HG03196 (cell line): ENCODE results near the gene UQCRC1.

Experiments used
- ATAC-seq: cut with Tn5 transposase; IDR thresholded peaks from one replicate; pipeline ENCODE4 v1.9.1; 2021; ENCODE audit not compliant: unreplicated experiment

Gene UQCRC1

DNA sequence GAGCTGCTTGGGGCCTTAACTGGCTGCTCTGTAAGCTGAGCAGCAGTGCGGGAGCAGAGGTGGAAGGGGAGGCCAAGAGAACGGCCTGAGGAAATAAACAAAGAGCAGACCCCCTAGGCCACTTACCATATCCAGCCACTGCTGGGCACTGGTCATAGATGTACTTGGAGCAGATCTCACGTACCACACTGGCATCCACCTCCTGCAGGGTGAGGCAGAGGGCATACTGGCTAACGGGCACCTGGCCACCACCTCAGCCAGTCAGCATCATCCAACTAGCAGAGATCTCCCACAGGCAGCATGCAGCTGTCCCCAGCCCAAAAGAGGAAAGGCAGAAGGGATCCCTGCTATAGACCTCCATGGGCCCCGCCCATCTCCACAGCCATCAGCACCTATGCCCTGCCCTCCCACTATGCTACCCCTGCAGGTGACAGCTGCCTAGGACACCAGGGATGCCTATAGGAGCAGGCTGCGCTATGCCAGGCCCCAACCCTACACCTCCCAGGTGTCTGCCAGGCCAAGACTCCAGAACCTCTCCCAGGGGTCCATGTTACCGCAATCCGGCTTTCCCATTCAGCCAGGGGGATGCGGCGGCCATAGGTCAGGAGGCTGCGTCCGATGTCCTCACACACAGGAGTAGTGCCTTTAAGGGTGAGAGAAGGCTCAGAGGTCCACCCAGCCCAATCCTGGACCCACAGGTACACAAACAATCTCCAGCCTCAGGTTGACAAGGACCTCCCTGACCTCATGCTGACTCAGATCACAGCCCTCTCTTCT, 9.7 kb downstream of the UQCRC1 start:
- no peak for ATAC-seq

DNA sequence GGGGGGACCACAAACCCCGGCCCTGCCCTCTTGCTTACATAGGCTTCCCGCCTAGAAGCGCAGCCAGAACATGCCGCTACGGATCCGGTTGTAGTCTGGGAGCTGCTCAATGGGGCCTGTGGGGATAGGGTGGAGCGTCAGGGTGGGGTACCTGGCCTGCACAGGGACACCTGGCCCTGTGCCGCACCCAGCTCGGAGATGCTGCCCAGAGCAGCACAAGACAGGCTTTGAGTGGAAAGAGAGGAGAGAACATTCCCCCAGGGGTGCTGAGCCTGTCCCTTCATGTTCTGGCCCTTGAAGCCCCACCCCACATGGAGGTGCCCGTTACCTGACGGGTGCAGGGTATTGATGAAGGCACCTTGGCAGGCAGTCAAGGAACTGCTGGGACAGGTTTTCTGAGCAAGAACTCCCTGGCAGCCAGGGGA, 10.4 kb downstream of the UQCRC1 start:
- no peak for ATAC-seq

DNA sequence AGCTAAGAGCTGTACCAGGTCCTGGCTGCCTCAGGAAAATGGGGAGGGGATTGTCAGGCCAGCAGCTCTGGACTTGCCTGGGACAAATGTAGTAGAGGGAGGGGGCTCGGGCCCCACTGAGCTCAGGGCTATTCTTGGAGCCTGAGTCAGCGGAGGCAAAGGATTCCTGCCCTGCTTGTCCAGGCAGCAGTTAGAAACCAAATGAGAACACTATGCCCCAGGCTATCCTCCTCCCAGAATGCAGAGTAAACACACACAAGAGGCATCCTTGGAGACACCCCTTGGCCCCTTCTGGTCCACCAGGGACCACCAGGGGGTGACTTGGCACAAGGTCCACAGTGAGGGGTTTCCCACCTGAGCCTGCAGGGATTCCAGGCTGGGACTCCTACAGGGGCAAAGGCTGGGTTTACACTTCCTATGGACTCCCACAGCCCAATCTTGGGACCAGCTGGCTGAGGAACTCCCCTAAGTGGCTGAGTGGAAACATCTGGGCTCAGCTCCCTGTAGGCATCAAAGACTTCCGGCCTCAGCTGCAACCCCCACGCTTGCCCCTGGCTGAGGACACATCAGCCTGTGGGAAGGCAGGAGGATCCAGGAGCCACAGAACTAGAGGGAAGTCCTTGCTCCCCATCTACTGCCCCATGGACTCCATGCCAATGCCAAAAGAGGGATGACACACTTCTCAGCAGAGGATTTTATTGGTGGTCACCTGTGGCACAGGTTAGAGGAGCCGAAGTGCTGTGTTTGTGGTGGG, 10.9 kb downstream of the UQCRC1 start:
- no peak for ATAC-seq

DNA sequence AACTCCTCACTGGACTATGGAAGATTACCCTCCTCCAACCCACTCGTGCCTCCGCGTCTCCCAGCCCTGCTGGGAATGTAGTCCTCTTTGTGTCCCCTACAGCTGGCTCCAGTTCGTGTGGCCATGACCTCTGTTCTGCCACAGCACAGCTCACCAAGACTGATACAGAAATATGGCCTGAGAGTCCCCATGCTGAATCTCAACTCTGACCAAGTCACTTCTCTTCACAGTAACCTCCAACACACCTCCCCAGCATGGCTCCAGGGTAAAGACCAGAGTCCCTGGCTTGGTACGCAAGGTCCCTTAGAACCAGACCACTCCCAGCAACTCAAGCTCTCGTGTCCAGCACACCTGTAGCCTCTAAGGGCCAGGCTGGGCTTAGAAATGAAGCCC, 12.0 kb downstream of the UQCRC1 start:
- ATAC-seq: no peak

GRCh38 chr3:48596676-48597407, 12.6 kb downstream of the UQCRC1 start:
- ATAC-seq: no peak

- no peak for ATAC-seq
These were observed 13.3 kb downstream of the UQCRC1 start for GRCh38 chr3:48596157-48596556.

- no peak for ATAC-seq
These were observed 13.8 kb downstream of the UQCRC1 start for GRCh38 chr3:48595526-48596121.

DNA sequence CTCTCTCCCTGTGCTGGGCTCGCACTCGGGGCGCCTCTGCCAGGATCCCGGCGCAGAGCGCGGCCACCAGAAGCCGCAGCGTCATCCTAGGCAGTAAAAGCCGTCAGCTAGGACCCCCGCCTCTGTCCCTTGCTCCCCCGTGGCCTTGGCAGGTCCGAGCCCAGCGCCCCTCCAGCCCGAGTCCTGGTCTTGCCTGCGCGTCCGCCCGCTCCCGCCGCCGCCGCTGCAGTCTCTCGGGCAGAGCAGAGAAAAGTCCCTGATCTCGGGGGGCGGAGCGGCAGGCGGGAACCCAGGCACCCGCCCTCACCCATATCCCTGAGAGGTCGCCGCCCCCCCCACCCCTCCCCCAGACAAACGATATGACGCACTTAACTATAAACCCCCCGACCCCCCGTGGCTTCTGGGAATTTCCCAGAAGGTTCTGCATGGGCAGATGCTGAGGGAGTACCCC, 14.3 kb downstream of the UQCRC1 start, which contains the start of gene COL7A1:
Gene COL7A1, minus strand, starts transcription at position 255 of the 451 bp plus-strand sequence. Its CDS starts 170 bp downstream, at position 85.
- no peak for ATAC-seq

DNA sequence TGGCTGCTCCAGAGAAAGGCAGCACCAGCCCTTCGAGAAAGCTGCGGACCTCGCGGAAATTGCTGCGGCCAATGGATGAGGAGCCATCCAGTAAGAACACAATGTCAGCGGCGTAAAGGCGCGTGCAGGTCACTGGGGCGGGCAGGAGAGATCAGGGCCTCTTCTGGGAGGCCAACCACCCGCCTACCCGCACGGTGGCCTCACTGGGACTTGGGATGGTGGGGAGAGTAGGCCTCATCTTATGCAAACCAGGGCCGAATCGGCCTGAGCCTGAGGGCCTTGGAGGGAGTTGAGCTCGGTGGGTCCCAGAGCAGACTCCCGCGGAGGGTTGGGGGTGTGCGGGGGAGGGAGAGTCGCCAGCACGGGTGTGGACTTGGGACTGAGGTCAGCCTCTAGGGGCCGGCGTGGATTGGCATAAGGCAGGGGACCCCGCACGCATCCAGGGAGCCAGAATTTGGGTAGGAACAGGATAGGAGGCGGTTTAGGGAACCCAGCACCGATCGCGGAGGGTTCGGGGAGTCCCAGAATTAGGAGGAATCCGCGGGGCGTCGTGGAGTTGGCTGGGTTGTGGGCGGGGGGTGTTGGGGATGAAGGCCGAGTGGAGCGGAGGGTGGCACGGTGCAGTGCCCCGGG, 14.9 kb downstream of the UQCRC1 start:
- ATAC-seq: no peak

GRCh38 chr3:48593337-48593736, 16.1 kb downstream of the UQCRC1 start:
- no peak for ATAC-seq

- ATAC-seq: no peak
These were observed 16.8 kb downstream of the UQCRC1 start for GRCh38 chr3:48592519-48593087.

DNA sequence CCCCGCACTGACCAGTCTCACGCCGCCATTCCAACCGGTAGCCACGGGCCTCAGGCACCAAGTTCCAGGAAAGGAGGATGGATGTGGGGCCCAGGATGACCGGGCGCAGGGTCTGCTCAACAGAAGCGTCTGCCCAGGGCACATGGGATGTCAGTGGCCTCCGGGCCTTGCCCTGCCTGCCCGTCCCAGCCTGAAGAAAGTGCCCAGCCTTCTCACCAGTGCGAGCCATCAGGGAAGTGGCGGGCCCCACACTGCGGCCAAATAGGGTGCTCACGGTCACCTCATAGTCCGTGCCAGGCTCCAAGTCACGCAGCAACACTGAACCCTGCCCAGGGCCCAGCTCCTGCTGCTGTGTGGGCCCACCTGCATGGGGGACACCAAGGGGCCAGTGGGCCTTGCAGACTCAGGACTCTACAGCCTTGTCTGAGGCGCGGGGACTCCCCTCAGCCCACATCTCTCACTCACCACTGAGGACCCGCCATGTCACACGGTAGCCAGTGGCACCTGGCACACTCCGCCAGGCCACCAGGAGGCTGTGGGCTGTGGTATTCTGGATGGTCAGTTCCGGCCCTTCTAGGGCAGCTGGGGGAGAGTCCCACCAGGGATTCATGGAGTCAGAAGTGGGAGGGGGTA, 17.4 kb downstream of the UQCRC1 start:
- no peak for ATAC-seq

DNA sequence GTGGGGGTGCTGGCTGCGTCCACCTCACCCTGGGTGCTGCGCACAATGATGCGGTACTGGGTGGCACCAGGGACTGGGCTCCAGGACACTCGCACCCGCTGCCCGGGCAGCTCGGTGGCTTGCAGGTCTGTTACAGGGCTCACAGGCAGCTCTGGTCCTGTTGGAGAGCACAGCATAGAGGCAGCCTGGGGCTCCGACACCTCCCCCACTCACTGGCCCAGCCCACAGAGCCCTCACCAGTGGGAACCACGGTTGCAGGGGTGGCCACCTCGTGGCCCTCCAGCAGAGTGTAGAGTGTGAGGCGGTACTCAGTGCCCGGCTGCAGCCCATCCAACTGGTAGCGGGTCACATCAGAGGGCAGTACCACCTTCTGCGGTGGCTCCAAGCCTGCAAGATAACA, 18.0 kb downstream of the UQCRC1 start:
- ATAC-seq: no peak

GRCh38 chr3:48588230-48588629, 21.2 kb downstream of the UQCRC1 start:
- no peak for ATAC-seq

- no peak for ATAC-seq
These were observed 21.8 kb downstream of the UQCRC1 start for GRCh38 chr3:48587686-48588085.

GRCh38 chr3:48585411-48585810, 24.0 kb downstream of the UQCRC1 start:
- ATAC-seq: no peak

- ATAC-seq: no peak
These were observed 24.6 kb downstream of the UQCRC1 start for GRCh38 chr3:48584836-48585235.

GRCh38 chr3:48581621-48582481, 27.6 kb downstream of the UQCRC1 start:
- ATAC-seq: no peak

- ATAC-seq: no peak
These were observed 32.8 kb downstream of the UQCRC1 start for GRCh38 chr3:48576647-48577046.
